ENCODE measurements around the gene PDLIM7. TPM values are rescaled to one million over a fixed set of nuclear protein-coding genes. Genes with fewer than 3 reads are reported as not detected.
A peak's percentile ranks its signal among the peaks of the same experiment; 100 is the strongest.

The PDLIM7 gene
- polyA plus RNA-seq, 6 donors from 2014 or later, result 1.5 to 6.0 (median 3.9) TPM

DNA sequence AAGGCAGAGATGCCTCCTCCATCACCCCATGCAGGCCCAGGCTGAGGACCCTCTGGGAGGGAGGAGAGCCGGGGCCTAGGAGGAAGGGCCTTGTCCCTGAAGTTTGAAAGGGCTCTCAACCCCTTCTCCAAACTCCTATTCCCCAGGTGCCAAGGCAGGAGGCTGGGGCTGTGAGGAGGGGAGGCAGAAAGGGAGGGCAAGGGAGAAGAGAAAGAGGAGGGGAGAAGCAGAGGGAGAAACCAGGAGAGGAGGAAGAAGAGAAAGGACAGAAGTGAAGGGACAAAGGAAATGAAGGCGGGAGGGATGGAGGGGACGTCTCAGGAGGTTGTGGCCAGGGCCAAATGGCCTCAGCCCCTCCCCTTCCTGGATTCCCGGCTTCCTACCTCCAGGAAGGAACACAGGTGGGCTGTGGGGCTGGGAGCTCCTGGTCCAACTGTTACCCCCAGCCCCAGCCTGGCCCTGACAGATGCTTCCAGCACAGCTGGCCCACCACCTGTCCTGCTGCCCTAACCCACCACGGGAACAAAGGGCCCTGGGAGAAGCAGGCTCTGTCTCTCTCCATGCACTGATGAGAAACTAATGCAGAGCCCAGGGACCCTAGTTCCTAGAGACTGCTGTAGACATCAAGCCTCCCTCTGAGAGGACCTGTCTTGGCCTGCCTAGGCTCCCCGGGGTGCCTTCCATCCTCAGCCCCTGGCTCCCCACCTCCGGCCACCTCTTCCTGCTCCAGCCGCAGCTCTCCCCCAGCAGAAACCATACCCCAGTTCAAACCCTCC is 27.5 kb downstream of the PDLIM7 start:
- H3K27me3 Mint-ChIP-seq, result peaks cover 0 to 24% (median 16%) of the 10 kb centered on the region in 3 donors
- ATAC-seq (ENCODE audit: low read depth in 2 of 2) (no peak), DNase-seq (no peak)
- peak overlapping the region in 2 of 8 donors; percentile 25 to 54 for H3K4me3 Mint-ChIP-seq
- no peaks in the 10 kb centered on the region for H3K36me3 Mint-ChIP-seq
- H3K9me3 Mint-ChIP-seq, result no peaks in the 10 kb centered on the region
- H3K27ac Mint-ChIP-seq, result no peak overlapping the region
- peaks cover 6 to 20% (median 12%) of the 10 kb centered on the region in 3 donors for H3K4me1 Mint-ChIP-seq

GRCh38 chr5:177468685-177469628 is 28.4 kb downstream of the PDLIM7 start:
- Mint-ChIP-seq H3K27ac (peak overlapping the region in 1 of 6 donors; percentile 18), H3K36me3 (no peaks in the 10 kb centered on the region), H3K9me3 (no peaks in the 10 kb centered on the region), H3K4me3 (peak overlapping the region in 1 of 8 donors; percentile 56), H3K27me3 (peaks cover 0 to 17% (median 10%) of the 10 kb centered on the region in 3 donors), H3K4me1 (peaks cover 2 to 11% (median 6%) of the 10 kb centered on the region in 3 donors)
- no peak for ATAC-seq (ENCODE audit: low read depth in 2 of 2)
- no peak for DNase-seq

- ATAC-seq (ENCODE audit: low read depth in 2 of 2), result no peak
- H3K9me3 Mint-ChIP-seq, result no peaks in the 10 kb centered on the region
- peaks cover 0 to 8% (median 3%) of the 10 kb centered on the region in 3 donors for H3K4me1 Mint-ChIP-seq
- H3K4me3 Mint-ChIP-seq, result no peak overlapping the region
- peak overlapping the region in 1 of 6 donors; percentile 18 for H3K27ac Mint-ChIP-seq
- peaks cover 0 to 14% (median 7%) of the 10 kb centered on the region in 3 donors for H3K27me3 Mint-ChIP-seq
- no peak for DNase-seq
- no peaks in the 10 kb centered on the region for H3K36me3 Mint-ChIP-seq
Measured at GRCh38 chr5:177468329-177468684, 29.1 kb downstream of the PDLIM7 start.

DNA sequence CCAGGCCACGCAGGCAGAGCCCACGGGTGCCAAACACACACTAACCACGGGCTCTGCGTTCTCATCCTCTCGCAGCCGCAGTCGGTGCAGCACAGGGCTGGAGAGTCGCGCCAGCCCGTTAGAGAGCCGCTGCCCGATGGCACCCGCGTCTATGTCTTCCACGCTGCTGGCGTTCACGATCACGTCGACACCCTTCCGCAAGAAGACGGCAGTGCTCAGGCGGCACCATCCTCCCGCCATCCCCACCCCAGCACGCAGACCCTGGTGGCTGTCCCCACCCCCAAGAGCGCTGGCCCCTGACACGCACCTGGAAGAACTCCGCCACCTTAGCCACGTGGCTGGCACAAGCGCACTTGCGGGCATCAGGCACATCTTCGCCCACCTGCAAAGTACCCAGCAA is 30.0 kb downstream of the PDLIM7 start:
- no peak for ATAC-seq (ENCODE audit: low read depth in 2 of 2)
- Mint-ChIP-seq H3K4me3 (peak overlapping the region in 1 of 8 donors; percentile 18), H3K36me3 (no peaks in the 10 kb centered on the region), H3K9me3 (no peaks in the 10 kb centered on the region), H3K27me3 (peaks cover 0 to 14% (median 7%) of the 10 kb centered on the region in 3 donors), H3K27ac (no peak overlapping the region), H3K4me1 (peaks cover 2 to 11% (median 3%) of the 10 kb centered on the region in 3 donors)
- no peak for DNase-seq

- Mint-ChIP-seq H3K27me3 (peaks cover 0 to 14% (median 7%) of the 10 kb centered on the region in 3 donors), H3K4me1 (peaks cover 2 to 7% (median 3%) of the 10 kb centered on the region in 3 donors), H3K36me3 (no peaks in the 10 kb centered on the region), H3K4me3 (peak overlapping the region in 1 of 8 donors; percentile 18), H3K27ac (no peak overlapping the region), H3K9me3 (no peaks in the 10 kb centered on the region)
- no peak for DNase-seq
- ATAC-seq (ENCODE audit: low read depth in 2 of 2), result no peak
Measured at GRCh38 chr5:177466861-177467260, 30.5 kb downstream of the PDLIM7 start.

GRCh38 chr5:177465044-177465443 is 32.4 kb downstream of the PDLIM7 start:
- ATAC-seq (ENCODE audit: low read depth in 2 of 2) (no peak), DNase-seq (no peak)
- Mint-ChIP-seq H3K4me3 (no peak overlapping the region), H3K36me3 (no peaks in the 10 kb centered on the region), H3K4me1 (peaks cover 2 to 8% (median 7%) of the 10 kb centered on the region in 3 donors), H3K9me3 (no peaks in the 10 kb centered on the region), H3K27ac (no peak overlapping the region), H3K27me3 (peaks cover 0 to 14% (median 6%) of the 10 kb centered on the region in 3 donors)

DNA sequence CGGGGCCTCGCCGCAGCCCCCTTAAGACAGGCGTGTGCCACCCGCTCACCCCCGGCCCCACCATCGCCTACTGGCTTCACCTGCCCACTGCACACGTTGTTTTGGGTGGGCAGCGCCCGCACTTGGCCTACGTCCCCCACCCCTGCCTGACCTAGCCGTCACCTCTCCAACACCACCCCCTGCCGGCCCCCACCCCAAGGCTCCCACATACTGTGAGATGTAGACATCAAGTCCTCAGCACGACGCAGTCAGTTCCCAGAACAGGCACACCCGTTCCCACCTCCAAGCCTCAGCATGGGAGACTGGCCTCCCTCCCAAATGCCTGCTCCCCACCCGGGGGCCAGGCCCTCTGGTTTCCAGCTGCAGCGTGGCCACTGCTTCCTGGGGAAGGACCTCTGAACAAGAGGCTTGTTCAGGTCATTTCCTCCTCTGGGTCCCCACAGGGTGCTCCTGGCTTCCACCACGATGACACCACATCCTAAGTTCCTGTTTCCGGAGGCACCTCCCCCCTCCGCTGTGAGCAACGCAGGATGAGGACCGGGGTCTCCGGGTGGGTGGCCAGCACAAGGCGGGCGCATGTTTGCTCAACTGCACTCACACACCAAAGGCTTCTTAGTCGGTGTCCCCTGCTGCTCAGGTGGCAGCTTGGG is 35.3 kb downstream of the PDLIM7 start:
- Mint-ChIP-seq H3K4me1 (peaks cover 5 to 7% (median 6%) of the 10 kb centered on the region in 3 donors), H3K9me3 (no peaks in the 10 kb centered on the region), H3K27ac (no peak overlapping the region), H3K27me3 (peaks cover 0 to 7% (median 5%) of the 10 kb centered on the region in 3 donors), H3K36me3 (no peaks in the 10 kb centered on the region), H3K4me3 (no peak overlapping the region)
- no peak for DNase-seq
- no peak for ATAC-seq (ENCODE audit: low read depth in 2 of 2)

- Mint-ChIP-seq H3K27me3 (peaks cover 4 to 7% (median 5%) of the 10 kb centered on the region in 3 donors), H3K4me1 (peaks cover 6 to 11% (median 7%) of the 10 kb centered on the region in 3 donors), H3K4me3 (no peak overlapping the region), H3K36me3 (no peaks in the 10 kb centered on the region), H3K27ac (peak overlapping the region in 1 of 6 donors; percentile 69), H3K9me3 (peaks cover 0 to 1% (median 0%) of the 10 kb centered on the region in 7 donors)
- DNase-seq, result no peak
- no peak for ATAC-seq (ENCODE audit: low read depth in 2 of 2)
Measured at GRCh38 chr5:177459819-177460628, 37.4 kb downstream of the PDLIM7 start.

- Mint-ChIP-seq H3K27ac (no peak overlapping the region), H3K4me3 (no peak overlapping the region), H3K4me1 (peaks cover 6 to 11% (median 7%) of the 10 kb centered on the region in 3 donors), H3K9me3 (peaks cover 0 to 1% (median 0%) of the 10 kb centered on the region in 7 donors), H3K27me3 (peaks cover 4 to 7% (median 5%) of the 10 kb centered on the region in 3 donors), H3K36me3 (no peaks in the 10 kb centered on the region)
- DNase-seq, result no peak
- ATAC-seq (ENCODE audit: low read depth in 2 of 2), result no peak
Measured at GRCh38 chr5:177459357-177459756, 38.0 kb downstream of the PDLIM7 start.

DNA sequence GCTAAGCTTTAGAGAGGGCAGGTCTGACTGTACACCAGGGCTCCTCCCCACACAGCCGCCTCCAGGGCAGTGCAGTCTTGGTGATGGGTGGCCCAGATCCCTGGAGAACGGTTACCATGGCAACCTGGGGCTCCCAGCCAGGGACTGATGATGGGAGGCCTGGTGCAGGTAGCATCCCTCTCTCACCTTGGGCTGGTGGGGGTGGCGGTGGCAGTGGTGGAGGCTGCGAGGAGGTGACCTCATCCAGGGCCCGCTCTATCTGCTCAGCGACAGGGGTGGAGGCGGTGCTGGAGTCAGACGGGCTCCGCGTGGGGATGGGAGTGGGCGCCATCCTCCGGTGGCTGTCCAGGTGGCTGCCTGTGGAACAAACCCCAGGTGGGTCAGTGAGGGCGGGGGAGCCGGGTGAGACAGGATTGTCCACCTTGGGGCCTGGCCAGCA is 38.5 kb downstream of the PDLIM7 start:
- no peak for ATAC-seq (ENCODE audit: low read depth in 2 of 2)
- H3K27ac Mint-ChIP-seq, result no peak overlapping the region
- peaks cover 0 to 1% (median 0%) of the 10 kb centered on the region in 7 donors for H3K9me3 Mint-ChIP-seq
- no peak overlapping the region for H3K4me3 Mint-ChIP-seq
- peaks cover 4 to 7% (median 5%) of the 10 kb centered on the region in 3 donors for H3K27me3 Mint-ChIP-seq
- H3K36me3 Mint-ChIP-seq, result no peaks in the 10 kb centered on the region
- DNase-seq, result no peak
- H3K4me1 Mint-ChIP-seq, result peaks cover 7 to 13% (median 10%) of the 10 kb centered on the region in 3 donors

- ATAC-seq (ENCODE audit: low read depth in 2 of 2) (no peak), DNase-seq (no peak)
- Mint-ChIP-seq H3K9me3 (peaks cover 0 to 1% (median 0%) of the 10 kb centered on the region in 7 donors), H3K27ac (peak overlapping the region in 1 of 6 donors; percentile 98), H3K4me3 (peak overlapping the region in 3 of 8 donors; percentile 41 to 84 (median 44)), H3K4me1 (peaks cover 15 to 22% (median 19%) of the 10 kb centered on the region in 3 donors), H3K36me3 (no peaks in the 10 kb centered on the region), H3K27me3 (peaks cover 4 to 7% (median 5%) of the 10 kb centered on the region in 3 donors)
Measured at GRCh38 chr5:177457852-177458681, 39.3 kb downstream of the PDLIM7 start.
